ENCODE data around the gene NYNRIN. TPM values are rescaled to one million over a fixed set of nuclear protein-coding genes. Genes with fewer than 3 reads are reported as not detected.

NYNRIN gene
- total and polyA plus RNA-seq, 2 experiments from 2014 or later: 3.1 to 20.0 TPM

GRCh38 chr14:24432259-24433131 is 33.7 kb downstream of the NYNRIN start:
- Mint-ChIP-seq H3K4me1 (peaks cover 24% of the 10 kb centered on the region), H3K27me3 (ENCODE audit: insufficient read depth, low read depth, poor library complexity) (peaks cover 28% of the 10 kb centered on the region), H3K9me3 (no peaks in the 10 kb centered on the region), H3K36me3 (ENCODE audit: low read depth) (peaks cover 12% of the 10 kb centered on the region; the same call in 2 of the 3 replicates), H3K4me3 (no peak overlapping the region), H3K27ac (no peak overlapping the region)
- no peak for DNase-seq (ENCODE audit: low spot score)
- H3K36me3 ChIP-seq (ENCODE audit: insufficient read depth): no peaks in the 10 kb centered on the region
- peaks cover 23% of the 10 kb centered on the region for H3K27me3 ChIP-seq (ENCODE audit: insufficient read depth)
- no peak for ATAC-seq
- H4K20me1 ChIP-seq (replicated peaks; ENCODE audit: insufficient read depth): no peaks in the 10 kb centered on the region
- TF ChIP-seq ETS1 (IDR thresholded peaks at IDR 0.05) (no peak), EZH2 (IDR thresholded peaks at IDR 0.05; ENCODE audit: low read depth, unreplicated experiment) (no peak), ZNF114 (CRISPR knock-in tag; IDR thresholded peaks at IDR 0.05) (no peak), CREB1 (CRISPR knock-in tag; IDR thresholded peaks at IDR 0.05; ENCODE audit: low read depth) (no peak), POLR2AphosphoS5 (IDR thresholded peaks at IDR 0.05; ENCODE audit: low read depth) (no peak), NANOG (IDR thresholded peaks at IDR 0.05; ENCODE audit: borderline replicate concordance) (no peak), STAT1 (IDR thresholded peaks at IDR 0.05; ENCODE audit: unreplicated experiment) (no peak), ZNF331 (CRISPR knock-in tag; IDR thresholded peaks at IDR 0.05; ENCODE audit: low read depth) (no peak)
- TF ChIP-seq, protein P1, sequence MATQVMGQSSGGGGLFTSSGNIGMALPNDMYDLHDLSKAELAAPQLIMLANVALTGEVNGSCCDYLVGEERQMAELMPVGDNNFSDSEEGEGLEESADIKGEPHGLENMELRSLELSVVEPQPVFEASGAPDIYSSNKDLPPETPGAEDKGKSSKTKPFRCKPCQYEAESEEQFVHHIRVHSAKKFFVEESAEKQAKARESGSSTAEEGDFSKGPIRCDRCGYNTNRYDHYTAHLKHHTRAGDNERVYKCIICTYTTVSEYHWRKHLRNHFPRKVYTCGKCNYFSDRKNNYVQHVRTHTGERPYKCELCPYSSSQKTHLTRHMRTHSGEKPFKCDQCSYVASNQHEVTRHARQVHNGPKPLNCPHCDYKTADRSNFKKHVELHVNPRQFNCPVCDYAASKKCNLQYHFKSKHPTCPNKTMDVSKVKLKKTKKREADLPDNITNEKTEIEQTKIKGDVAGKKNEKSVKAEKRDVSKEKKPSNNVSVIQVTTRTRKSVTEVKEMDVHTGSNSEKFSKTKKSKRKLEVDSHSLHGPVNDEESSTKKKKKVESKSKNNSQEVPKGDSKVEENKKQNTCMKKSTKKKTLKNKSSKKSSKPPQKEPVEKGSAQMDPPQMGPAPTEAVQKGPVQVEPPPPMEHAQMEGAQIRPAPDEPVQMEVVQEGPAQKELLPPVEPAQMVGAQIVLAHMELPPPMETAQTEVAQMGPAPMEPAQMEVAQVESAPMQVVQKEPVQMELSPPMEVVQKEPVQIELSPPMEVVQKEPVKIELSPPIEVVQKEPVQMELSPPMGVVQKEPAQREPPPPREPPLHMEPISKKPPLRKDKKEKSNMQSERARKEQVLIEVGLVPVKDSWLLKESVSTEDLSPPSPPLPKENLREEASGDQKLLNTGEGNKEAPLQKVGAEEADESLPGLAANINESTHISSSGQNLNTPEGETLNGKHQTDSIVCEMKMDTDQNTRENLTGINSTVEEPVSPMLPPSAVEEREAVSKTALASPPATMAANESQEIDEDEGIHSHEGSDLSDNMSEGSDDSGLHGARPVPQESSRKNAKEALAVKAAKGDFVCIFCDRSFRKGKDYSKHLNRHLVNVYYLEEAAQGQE (IDR thresholded peaks at IDR 0.05; ENCODE audit: unreplicated experiment): no peak
- TF ChIP-seq, protein P2, sequence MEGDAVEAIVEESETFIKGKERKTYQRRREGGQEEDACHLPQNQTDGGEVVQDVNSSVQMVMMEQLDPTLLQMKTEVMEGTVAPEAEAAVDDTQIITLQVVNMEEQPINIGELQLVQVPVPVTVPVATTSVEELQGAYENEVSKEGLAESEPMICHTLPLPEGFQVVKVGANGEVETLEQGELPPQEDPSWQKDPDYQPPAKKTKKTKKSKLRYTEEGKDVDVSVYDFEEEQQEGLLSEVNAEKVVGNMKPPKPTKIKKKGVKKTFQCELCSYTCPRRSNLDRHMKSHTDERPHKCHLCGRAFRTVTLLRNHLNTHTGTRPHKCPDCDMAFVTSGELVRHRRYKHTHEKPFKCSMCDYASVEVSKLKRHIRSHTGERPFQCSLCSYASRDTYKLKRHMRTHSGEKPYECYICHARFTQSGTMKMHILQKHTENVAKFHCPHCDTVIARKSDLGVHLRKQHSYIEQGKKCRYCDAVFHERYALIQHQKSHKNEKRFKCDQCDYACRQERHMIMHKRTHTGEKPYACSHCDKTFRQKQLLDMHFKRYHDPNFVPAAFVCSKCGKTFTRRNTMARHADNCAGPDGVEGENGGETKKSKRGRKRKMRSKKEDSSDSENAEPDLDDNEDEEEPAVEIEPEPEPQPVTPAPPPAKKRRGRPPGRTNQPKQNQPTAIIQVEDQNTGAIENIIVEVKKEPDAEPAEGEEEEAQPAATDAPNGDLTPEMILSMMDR (conservative IDR thresholded peaks at IDR 0.05; ENCODE audit: low read depth in 2 of 2): no peak
- peaks cover 19% of the 10 kb centered on the region for H3K4me1 ChIP-seq (ENCODE audit: insufficient read depth)
- no peaks in the 10 kb centered on the region for H3K79me2 ChIP-seq (replicated peaks; ENCODE audit: insufficient read depth)
- no peaks in the 10 kb centered on the region for H3K9me2 ChIP-seq (ENCODE audit: insufficient read depth)
- H3F3A ChIP-seq (replicated peaks; ENCODE audit: low read depth): peaks cover 11% of the 10 kb centered on the region
- H3K4me2 ChIP-seq: no peak overlapping the region
- H2AFZ ChIP-seq: no peak overlapping the region
- H3K4me3 ChIP-seq: no peak overlapping the region
- H3K27ac ChIP-seq (ENCODE audit: low read depth): no peak overlapping the region

Measured in GM23338 (cell line).